AG09309 (cell line): Measurements from ENCODE around the gene SOCS3.

Source experiments
- DNase-seq: peaks from one replicate; pipeline ENCODE4 v3.0.0-alpha.2; 2010; ENCODE audit warnings: low read depth
- H3K4me3 ChIP-seq: 2 replicates; pipeline ENCODE4 v1.5.1; 2011; ENCODE audit warnings: mild to moderate bottlenecking, low read depth, low read length, moderate library complexity; ENCODE audit not compliant: control insufficient read depth
- CTCF ChIP-seq: IDR thresholded peaks from 2 replicates; pipeline ENCODE4 v1.5.1; 2011; ENCODE audit warnings: mild to moderate bottlenecking, low read depth, low read length, inconsistent platforms; ENCODE audit not compliant: insufficient read depth, control insufficient read depth; ENCODE audit errors: missing control alignments

SOCS3 gene

GRCh38 chr17:78391051-78391431 lies 31.2 kb upstream of the SOCS3 start:
- no peak for DNase-seq
- no peak overlapping the region for H3K4me3 ChIP-seq
- no peak for TF ChIP-seq CTCF

- TF ChIP-seq CTCF, result peak; percentile 5
- no peak overlapping the region for H3K4me3 ChIP-seq
- peak; percentile 89 for DNase-seq
Measured at GRCh38 chr17:78390241-78391050, 30.6 kb upstream of the SOCS3 start.

- H3K4me3 ChIP-seq, result no peak overlapping the region
- no peak for TF ChIP-seq CTCF
- no peak for DNase-seq
Measured at GRCh38 chr17:78387977-78388941, 28.4 kb upstream of the SOCS3 start.

- no peak for TF ChIP-seq CTCF
- no peak overlapping the region for H3K4me3 ChIP-seq
- DNase-seq, result no peak
Measured at GRCh38 chr17:78384479-78385175, 24.8 kb upstream of the SOCS3 start.

GRCh38 chr17:78383725-78384471 lies 24.0 kb upstream of the SOCS3 start:
- TF ChIP-seq CTCF, result no peak
- DNase-seq, result peak; percentile 99
- H3K4me3 ChIP-seq, result no peak overlapping the region
